Choroid plexus epithelial cell (primary cell): ENCODE results near the gene PRLH.

ENCODE experiments used
- DNase-seq: peaks from one replicate; pipeline ENCODE4 v3.0.0-alpha.2; 2010; ENCODE audit warnings: low read depth
- H3K4me3 ChIP-seq: 2 replicates; pipeline ENCODE4 v1.5.1; 2011; ENCODE audit warnings: low read depth, mild to moderate bottlenecking, control low read depth, low read length, moderate library complexity
- TF ChIP-seq, protein P1 (sequence below): conservative IDR thresholded peaks from 2 replicates; pipeline ENCODE4 v1.5.1; 2011; ENCODE audit warnings: low read depth, mild to moderate bottlenecking, control low read depth, inconsistent platforms, low read length, moderate library complexity

Gene PRLH

DNA sequence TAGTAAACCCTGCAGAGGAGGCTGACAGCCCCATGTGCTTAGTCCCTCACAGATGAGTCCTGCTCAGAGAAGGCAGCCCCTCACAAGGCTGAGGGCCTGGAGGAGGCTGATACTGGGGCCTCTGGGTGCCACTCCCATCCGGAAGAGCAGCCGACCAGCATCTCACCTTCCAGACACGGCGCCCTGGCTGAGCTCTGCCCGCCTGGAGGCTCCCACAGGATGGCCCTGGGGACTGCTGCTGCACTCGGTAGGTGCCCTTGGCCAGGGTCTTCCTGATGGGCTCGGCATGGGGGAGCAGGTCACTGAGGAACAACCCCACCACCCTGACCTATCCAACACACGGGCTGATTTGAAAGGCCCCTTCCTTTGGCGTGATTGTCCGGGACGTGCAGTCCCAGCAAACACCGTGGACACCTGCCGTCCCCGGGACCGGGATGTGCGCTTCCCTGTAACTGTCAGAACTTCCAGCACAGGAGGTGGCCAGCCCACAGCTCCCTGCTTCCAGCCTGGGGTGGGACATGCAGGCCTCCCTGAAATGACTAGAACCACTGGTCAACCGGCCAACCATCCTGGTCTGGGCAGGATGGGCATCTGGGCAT lies 40.7 kb upstream of the PRLH start:
- TF ChIP-seq, protein P1, sequence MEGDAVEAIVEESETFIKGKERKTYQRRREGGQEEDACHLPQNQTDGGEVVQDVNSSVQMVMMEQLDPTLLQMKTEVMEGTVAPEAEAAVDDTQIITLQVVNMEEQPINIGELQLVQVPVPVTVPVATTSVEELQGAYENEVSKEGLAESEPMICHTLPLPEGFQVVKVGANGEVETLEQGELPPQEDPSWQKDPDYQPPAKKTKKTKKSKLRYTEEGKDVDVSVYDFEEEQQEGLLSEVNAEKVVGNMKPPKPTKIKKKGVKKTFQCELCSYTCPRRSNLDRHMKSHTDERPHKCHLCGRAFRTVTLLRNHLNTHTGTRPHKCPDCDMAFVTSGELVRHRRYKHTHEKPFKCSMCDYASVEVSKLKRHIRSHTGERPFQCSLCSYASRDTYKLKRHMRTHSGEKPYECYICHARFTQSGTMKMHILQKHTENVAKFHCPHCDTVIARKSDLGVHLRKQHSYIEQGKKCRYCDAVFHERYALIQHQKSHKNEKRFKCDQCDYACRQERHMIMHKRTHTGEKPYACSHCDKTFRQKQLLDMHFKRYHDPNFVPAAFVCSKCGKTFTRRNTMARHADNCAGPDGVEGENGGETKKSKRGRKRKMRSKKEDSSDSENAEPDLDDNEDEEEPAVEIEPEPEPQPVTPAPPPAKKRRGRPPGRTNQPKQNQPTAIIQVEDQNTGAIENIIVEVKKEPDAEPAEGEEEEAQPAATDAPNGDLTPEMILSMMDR: no peak
- no peak for DNase-seq
- no peak overlapping the region for H3K4me3 ChIP-seq

DNA sequence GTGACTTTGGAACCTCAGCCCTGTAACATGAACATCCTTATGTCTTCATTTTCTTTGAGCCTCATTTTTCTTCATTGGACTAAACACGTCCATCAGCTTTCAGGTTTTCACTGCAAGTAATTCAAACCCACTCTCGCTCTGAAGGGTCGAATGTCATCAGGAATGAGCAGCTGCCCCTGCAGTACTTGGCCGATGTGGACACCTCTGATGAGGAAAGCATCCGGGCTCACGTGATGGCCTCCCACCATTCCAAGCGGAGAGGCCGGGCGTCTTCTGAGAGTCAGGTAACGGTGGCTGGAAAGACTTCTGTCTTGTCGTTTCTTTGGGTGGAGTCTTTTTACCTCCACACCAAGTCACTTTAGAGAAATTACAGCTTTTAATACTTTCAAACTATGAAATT lies 39.1 kb upstream of the PRLH start:
- TF ChIP-seq, protein P1: no peak
- no peak for DNase-seq
- H3K4me3 ChIP-seq: no peak overlapping the region

DNA sequence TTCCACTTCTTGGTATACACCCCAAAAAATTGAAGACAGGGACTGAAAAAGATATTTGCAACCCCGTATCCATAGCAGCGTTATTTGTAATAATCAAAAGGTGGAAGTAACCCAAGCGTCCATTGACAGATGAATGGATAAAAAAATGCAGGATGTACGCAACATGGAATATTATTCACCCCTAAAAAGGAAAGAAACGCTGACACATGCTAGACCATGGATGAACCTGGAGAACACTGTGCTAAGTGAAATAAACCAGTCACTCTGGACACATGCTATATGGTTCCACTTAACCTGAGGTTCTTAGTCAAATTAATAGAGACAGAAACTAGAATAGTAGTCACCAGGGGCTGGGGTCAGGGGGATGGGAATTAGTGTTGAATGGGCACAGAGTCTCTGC lies 38.6 kb upstream of the PRLH start:
- TF ChIP-seq, protein P1: no peak
- H3K4me3 ChIP-seq: no peak overlapping the region
- DNase-seq: no peak

DNA sequence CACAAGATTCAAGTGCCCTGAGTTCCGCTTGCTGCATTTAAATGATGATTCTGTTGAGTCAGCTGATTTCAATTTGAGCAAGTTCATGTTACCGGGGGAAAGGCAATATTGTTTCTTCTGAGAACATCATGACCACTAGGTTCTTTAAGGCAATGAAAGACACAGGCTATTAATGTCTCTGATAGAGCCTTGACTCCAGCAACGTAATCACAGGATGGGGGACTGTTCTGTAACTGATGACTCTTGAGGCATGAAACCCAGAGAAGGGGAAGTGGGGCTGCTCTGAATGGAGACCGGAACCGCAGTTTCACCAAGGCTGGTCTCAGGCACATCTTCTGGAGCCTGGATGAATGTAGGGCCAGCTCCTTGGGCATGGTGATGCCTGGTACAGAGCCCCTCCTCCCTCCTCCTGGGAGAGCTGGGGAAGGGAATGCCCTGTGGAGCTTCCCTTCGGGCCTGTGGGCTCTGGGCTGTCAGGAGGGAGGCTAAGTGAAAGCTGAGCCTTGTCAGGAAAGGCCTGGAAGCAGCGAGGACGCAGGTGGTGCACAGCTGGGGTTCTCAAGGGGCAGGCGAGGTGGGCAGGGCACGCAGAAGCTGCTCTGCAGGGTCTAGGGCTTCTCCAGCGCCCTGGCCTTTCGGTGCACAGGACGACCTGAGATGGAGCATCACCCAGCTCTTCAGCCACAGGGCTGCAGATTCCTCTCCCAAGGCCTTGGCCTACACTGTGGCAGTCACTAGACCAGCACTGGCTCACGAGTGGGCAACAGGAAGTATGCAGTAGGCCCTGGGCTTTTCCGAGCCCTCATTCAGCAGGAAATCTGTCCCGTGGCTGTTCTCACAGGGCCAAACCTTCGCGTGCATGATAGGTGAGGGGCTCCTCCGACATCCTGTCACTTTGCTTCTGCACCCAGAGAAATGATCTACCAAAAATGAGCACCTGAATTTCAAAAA lies 36.6 kb upstream of the PRLH start:
- no peak overlapping the region for H3K4me3 ChIP-seq
- TF ChIP-seq, protein P1: no peak

DNA sequence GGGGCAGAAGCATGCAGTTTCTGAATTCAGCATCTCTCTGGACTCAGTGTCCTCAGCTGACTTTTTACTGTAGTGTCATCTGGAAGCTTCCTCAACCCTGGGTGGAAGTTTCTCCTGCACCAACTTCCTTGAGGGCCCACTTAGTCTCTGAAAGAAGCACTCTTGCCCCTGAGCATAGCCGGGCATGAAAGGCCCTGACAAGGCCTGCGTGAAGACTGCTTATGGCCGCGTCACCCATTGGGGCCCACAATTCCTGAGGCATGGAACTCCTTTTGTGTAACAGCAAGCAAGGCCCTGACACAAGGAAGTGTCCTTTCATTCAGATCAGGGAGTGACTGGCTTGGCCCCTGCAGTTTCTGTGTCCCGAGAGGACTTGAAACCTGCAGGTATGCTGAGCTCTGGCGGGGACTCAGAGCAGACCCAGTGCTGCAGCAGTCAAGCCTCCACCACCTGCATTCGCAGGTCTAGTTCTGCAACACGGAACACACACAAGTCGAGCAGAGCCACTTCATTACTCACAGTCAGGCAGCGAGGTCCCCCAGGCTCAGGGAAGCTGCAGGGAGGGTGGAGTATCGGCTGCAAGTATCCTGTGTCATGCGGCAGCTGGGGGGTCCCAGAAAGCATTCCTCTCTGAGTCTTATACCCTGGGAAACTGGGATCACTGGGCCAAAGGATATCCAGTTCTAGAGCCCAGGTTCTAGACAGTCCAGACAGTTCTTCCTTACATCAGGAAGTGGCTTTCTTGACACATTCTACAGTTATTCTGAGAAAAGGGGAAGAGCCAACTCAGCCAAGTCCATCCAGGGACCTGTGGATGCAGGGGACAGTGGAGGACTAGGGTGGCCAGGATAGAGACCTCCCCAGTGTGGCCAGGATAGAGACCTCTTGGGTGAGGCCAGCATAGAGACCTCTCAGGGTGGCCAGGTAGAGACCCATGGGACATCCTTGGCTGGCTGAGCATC lies 35.6 kb upstream of the PRLH start:
- H3K4me3 ChIP-seq: no peak overlapping the region
- no peak for DNase-seq
- TF ChIP-seq, protein P1: no peak

More for the DNA sequence above, 36.6 kb upstream of the PRLH start:
- no peak for DNase-seq

DNA sequence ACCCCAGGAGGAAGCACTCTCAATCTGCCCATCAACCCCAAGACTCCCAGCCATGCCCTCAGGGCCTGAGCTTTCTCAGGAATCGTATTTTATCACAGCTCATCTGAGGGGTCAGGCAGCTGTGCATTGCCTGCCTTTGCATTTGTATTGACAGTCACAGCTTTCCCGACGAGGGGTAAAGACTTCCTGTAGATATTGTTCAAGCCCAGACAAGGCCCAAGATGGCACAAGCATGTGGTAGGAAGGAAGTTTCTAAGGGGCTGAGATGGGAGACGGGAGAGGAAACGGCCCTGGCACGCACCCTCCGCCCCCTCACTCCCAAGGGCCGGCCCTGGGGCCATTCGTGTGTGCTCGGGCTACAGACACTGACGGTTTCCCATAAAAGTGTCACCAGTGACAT lies 34.2 kb upstream of the PRLH start:
- TF ChIP-seq, protein P1: no peak
- no peak overlapping the region for H3K4me3 ChIP-seq
- DNase-seq: no peak
